Kidney (tissue), 14 donors: ENCODE measurements around the gene GPRIN3. TPM values are rescaled to one million over a fixed set of nuclear protein-coding genes. Genes with fewer than 3 reads are reported as not detected.

ENCODE experiments used
- DNase-seq, 5 donors: peaks; one replicate each; pipeline ENCODE4 v3.0.0-alpha.2; 2013 to 2020
- FAIRE-seq: peaks from 2 replicates; lab custom pipeline; 2012; peaks lifted over from hg19 to GRCh38; lab: Jason Lieb, UNC
- H3K27ac ChIP-seq, 2 donors: one replicate each; pipeline ENCODE4 v1.7.0; 2013; ENCODE audit warnings: low read depth in 2 of 2, low read length in 2 of 2, inconsistent platforms in 1 of 2
- H3K27me3 ChIP-seq: one replicate; pipeline ENCODE4 v1.7.1; 2013; ENCODE audit warnings: low read length, inconsistent platforms; ENCODE audit not compliant: control insufficient read depth, insufficient read depth
- H3K36me3 ChIP-seq, 3 donors: one replicate each; pipeline versions ENCODE4 v1.7.0 to v1.7.1; 2013; ENCODE audit warnings: low read length in 3 of 3, control low read depth in 1 of 3, inconsistent platforms in 1 of 3; ENCODE audit not compliant: insufficient read depth in 3 of 3, control insufficient read depth in 2 of 3
- H3K4me1 ChIP-seq, 3 donors: one replicate each; pipeline versions ENCODE4 v1.7.0 to v1.7.1; 2013; ENCODE audit warnings: low read length in 3 of 3, inconsistent platforms in 1 of 3, low read depth in 1 of 3; ENCODE audit not compliant: control insufficient read depth in 2 of 3, insufficient read depth in 2 of 3
- H3K4me3 ChIP-seq, 3 donors: one replicate each; pipeline versions ENCODE4 v1.7.0 to v1.8.1; 2013; ENCODE audit warnings: low read length in 3 of 3, control low read depth in 1 of 3, inconsistent platforms in 1 of 3
- H3K9ac ChIP-seq, 3 donors: one replicate each; pipeline versions ENCODE4 v1.7.0 to v1.7.1; 2013; ENCODE audit warnings: low read length in 3 of 3, control low read depth in 1 of 3, inconsistent platforms in 1 of 3
- H3K9me3 ChIP-seq, 3 donors: one replicate each; pipeline versions ENCODE4 v1.7.0 to v1.7.1; 2013; ENCODE audit warnings: low read length in 3 of 3, control low read depth in 1 of 3, inconsistent platforms in 1 of 3; ENCODE audit not compliant: control insufficient read depth in 2 of 3, insufficient read depth in 1 of 3
- CTCF ChIP-seq: IDR thresholded peaks from 3 replicates; pipeline ENCODE4 v1.5.1; 2012; ENCODE audit warnings: mild to moderate bottlenecking, moderate library complexity, borderline replicate concordance; ENCODE audit not compliant: insufficient read depth; ENCODE audit errors: extremely low read depth
- intact Hi-C: fragments of 100-400 bp; cut with DNase I; formaldehyde crosslinking; loops from one replicate; pipeline ENCODE4 v1.11.1; 2022
- polyA plus RNA-seq: library from polyadenylated mRNA; stranded (reverse); fragments of 350-450 nt; fragmentation: Illumina TruSeq; extraction: RNeasy Lipid Tissue Mini Kit (QIAGEN cat#74804); gene quantifications from one replicate; pipeline ENCODE4 v1.2.3, GENCODE V29; 2014; ENCODE audit warnings: low read depth, low replicate concordance; ENCODE audit not compliant: insufficient read depth
- total RNA-seq: library from RNA; stranded (reverse); fragmentation: NEBNext Ultra II Directional; extraction: Animal tissue kit (Norgen Biotek cat#: 25700); gene quantifications from one replicate; pipeline ENCODE4 v1.2.1, GENCODE V29; 2021
- donor health status: control.
- donor health status: control.
- donor health status: control.
- donor health status: control.
- donor health status: control.
- donor health status: DM: yes; HTN: yes; CAD: no.
- donor health status: Normal renal cell carcinoma (clear cell type).

Gene GPRIN3
- total and polyA plus RNA-seq, 2 donors from 2014 or later, result 2.2 to 15.2 TPM

- no peaks in the 10 kb centered on the region for H3K27me3 ChIP-seq
- DNase-seq, result no peak
- H3K9me3 ChIP-seq, result no peaks in the 10 kb centered on the region
- no peak for FAIRE-seq
- H3K4me3 ChIP-seq, result no peak overlapping the region
- no peak overlapping the region for H3K27ac ChIP-seq
- intact Hi-C loops, result no loop called here
- no peaks in the 10 kb centered on the region for H3K36me3 ChIP-seq
- no peak for TF ChIP-seq CTCF
- no peaks in the 10 kb centered on the region for H3K4me1 ChIP-seq
- no peak overlapping the region for H3K9ac ChIP-seq
These were observed 91.9 kb downstream of the GPRIN3 start for GRCh38 chr4:89215736-89216135.

GRCh38 chr4:89214308-89214707 is 93.3 kb downstream of the GPRIN3 start:
- Histone ChIP-seq H3K9ac (no peak overlapping the region), H3K27me3 (no peaks in the 10 kb centered on the region), H3K36me3 (no peaks in the 10 kb centered on the region), H3K27ac (no peak overlapping the region), H3K4me1 (no peaks in the 10 kb centered on the region), H3K9me3 (no peaks in the 10 kb centered on the region), H3K4me3 (no peak overlapping the region)
- DNase-seq, result no peak
- intact Hi-C loops, result no loop called here
- no peak for FAIRE-seq
- no peak for TF ChIP-seq CTCF

- no peak for TF ChIP-seq CTCF
- Histone ChIP-seq H3K9me3 (no peaks in the 10 kb centered on the region), H3K36me3 (no peaks in the 10 kb centered on the region), H3K4me3 (no peak overlapping the region), H3K9ac (no peak overlapping the region), H3K27ac (no peak overlapping the region), H3K27me3 (no peaks in the 10 kb centered on the region), H3K4me1 (no peaks in the 10 kb centered on the region)
- DNase-seq, result no peak
- intact Hi-C loops, result no loop called here
- FAIRE-seq, result no peak
These were observed 94.3 kb downstream of the GPRIN3 start for GRCh38 chr4:89213382-89213701.

GRCh38 chr4:89212666-89213381 is 94.8 kb downstream of the GPRIN3 start:
- H3K4me3 ChIP-seq, result no peak overlapping the region
- H3K4me1 ChIP-seq, result no peaks in the 10 kb centered on the region
- no peak overlapping the region for H3K9ac ChIP-seq
- peak in 1 of 5 donors; percentile 29 for DNase-seq
- intact Hi-C loops, result no loop called here
- TF ChIP-seq CTCF, result no peak
- no peaks in the 10 kb centered on the region for H3K27me3 ChIP-seq
- no peak overlapping the region for H3K27ac ChIP-seq
- H3K36me3 ChIP-seq, result no peaks in the 10 kb centered on the region
- H3K9me3 ChIP-seq, result no peaks in the 10 kb centered on the region
- no peak for FAIRE-seq
